ENCODE measurements around the gene HDAC2. TPM values are rescaled to one million over a fixed set of nuclear protein-coding genes. Genes with fewer than 3 reads are reported as not detected.

HDAC2 gene
- total RNA-seq, result 45.3 and 78.5 TPM in 2 replicates

DNA sequence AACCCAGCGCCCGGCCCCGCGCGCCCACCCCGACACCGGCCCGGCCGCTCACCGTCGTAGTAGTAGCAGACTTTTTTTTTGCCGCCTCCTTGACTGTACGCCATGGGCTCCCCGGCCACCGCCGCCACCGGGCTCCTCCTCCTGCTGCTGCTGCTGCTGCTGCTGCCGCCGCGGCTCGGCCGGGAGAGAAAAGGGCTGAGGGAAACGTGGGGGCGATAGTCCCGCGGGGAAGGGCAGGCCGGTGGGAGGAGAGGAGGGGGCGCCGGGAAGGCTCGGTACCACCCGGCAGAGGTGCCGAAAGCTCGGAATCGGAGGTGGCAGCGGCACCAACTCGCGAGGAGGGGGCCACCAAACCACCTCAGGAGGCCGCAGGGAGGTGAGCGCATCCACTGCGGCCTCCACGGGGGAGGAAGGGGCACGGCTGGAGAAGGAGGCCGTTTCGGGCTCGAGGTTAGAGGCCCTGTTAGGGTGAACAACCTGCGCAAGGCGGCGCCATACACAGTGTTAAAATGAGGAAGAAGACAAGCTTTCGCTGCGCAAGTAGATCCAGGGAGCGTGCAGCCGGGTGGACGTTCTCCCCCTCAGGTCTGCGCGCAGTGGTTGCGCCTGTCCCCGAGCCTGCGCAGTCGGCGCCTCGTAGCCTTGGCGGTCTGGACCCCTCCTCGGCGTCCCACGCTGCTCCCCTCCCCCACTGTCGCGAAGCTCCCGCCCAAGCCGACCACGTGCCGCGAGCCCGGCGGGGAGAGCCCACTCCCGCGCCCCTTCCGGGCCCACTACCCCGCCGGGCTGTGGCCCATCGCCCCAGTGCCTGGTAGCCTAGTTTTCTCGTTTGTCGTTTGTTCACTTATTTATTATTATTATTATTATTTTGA is at the start of gene HDAC2:
TSS of gene HDAC2 (minus strand) at position 344 of the 872 bp plus-strand sequence. CDS start at position 104, 240 bp downstream.

Other genes starting within 250 kb of the HDAC2 start
- gene MARCKS, start 113.8 kb downstream of the HDAC2 start, total RNA-seq, result 104 and 133 TPM in 2 replicates